ENCODE data around the gene CHAMP1. TPM values are rescaled to one million over a fixed set of nuclear protein-coding genes. Genes with fewer than 3 reads are reported as not detected.
"Not testable (repeated sequence)": the region's sequence is repeated elsewhere in the genome, so short reads cannot be mapped to it uniquely, and the experiment has no call there.

Gene CHAMP1
- polyA plus RNA-seq, 1 of the 3 experiments (the other 2 are of a cell fraction): 28.6 TPM

DNA sequence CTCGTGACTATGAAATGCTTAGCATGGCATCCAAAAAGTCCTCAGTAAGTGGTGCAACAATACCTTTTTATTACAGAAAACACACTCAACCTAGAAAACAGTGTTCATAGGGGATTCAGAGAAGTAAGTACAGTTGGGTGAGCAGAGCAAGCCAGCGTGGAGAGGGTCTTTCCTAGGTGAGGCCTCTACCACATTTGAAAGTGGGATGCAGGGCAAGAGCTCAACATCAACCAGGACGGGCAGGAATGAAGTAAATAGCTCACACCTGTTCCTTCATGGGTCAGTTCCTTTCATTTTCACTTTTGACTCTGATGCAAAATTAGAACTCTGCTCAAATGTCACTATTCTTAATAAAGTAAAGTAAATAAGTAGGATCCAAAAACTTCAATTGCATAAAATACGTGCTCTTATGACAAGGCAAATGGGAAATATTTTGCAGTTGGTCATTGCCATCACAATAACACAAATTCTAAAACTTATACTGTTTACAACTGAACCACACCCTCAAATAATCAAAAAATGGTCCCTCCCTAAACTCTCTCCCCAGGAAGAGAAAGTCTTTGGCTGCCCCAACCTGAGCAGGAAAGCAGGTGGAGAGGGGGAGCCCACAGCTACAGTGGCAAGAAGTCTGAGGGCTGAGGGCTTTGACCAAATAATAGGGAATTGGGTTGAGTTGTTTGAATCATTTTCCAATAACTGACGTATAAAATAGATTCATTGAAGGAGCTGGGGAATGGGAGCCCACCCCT lies 20.2 kb downstream of the CHAMP1 start:
- Histone ChIP-seq H3K9me2 (no peaks in the 10 kb centered on the region), H2AFZ (ENCODE audit: low read depth) (no peak overlapping the region), H3K4me3 (ENCODE audit: low read depth in 2 of 2, low read length in 1 of 2) (no peak overlapping the region), H3F3A (replicated peaks; ENCODE audit: insufficient read depth) (peaks cover 4% of the 10 kb centered on the region), H4K20me1 (ENCODE audit: insufficient read depth) (no peaks in the 10 kb centered on the region), H3K36me3 (replicated peaks in 1 of 2; ENCODE audit: control insufficient read depth in 1 of 2, insufficient read depth in 2 of 2, low read length in 1 of 2) (no peaks in the 10 kb centered on the region), H3K27me3 (ENCODE audit: insufficient read depth) (no peaks in the 10 kb centered on the region), H3K79me2 (ENCODE audit: insufficient read depth) (no peaks in the 10 kb centered on the region), H3K9me3 (no peaks in the 10 kb centered on the region), H3K4me1 (ENCODE audit: control insufficient read depth in 1 of 2, insufficient read depth in 2 of 2, low read depth in 1 of 2, low read length in 1 of 2) (peaks cover 0 to 2% of the 10 kb centered on the region in 2 experiments; a peak in 2 of 4 replicates), H3K27ac (ENCODE audit: low read depth in 2 of 2, low read length in 1 of 2) (no peak overlapping the region), H3K9ac (no peak overlapping the region), H3K4me2 (no peak overlapping the region)
- TF ChIP-seq TCF12 (IDR thresholded peaks at IDR 0.05): no peak
- TF ChIP-seq ELF1 (IDR thresholded peaks at IDR 0.05): no peak
- TF ChIP-seq SMC3 (IDR thresholded peaks at IDR 0.05; ENCODE audit: low read depth, low read length): no peak
- TF ChIP-seq, protein P1, sequence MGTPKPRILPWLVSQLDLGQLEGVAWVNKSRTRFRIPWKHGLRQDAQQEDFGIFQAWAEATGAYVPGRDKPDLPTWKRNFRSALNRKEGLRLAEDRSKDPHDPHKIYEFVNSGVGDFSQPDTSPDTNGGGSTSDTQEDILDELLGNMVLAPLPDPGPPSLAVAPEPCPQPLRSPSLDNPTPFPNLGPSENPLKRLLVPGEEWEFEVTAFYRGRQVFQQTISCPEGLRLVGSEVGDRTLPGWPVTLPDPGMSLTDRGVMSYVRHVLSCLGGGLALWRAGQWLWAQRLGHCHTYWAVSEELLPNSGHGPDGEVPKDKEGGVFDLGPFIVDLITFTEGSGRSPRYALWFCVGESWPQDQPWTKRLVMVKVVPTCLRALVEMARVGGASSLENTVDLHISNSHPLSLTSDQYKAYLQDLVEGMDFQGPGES (IDR thresholded peaks at IDR 0.05; ENCODE audit: low read depth, low read length): no peak
- TF ChIP-seq CHD2 (IDR thresholded peaks at IDR 0.05; ENCODE audit: low read length, partially characterized antibody): no peak
- TF ChIP-seq, protein P2, sequence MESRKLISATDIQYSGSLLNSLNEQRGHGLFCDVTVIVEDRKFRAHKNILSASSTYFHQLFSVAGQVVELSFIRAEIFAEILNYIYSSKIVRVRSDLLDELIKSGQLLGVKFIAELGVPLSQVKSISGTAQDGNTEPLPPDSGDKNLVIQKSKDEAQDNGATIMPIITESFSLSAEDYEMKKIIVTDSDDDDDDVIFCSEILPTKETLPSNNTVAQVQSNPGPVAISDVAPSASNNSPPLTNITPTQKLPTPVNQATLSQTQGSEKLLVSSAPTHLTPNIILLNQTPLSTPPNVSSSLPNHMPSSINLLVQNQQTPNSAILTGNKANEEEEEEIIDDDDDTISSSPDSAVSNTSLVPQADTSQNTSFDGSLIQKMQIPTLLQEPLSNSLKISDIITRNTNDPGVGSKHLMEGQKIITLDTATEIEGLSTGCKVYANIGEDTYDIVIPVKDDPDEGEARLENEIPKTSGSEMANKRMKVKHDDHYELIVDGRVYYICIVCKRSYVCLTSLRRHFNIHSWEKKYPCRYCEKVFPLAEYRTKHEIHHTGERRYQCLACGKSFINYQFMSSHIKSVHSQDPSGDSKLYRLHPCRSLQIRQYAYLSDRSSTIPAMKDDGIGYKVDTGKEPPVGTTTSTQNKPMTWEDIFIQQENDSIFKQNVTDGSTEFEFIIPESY (IDR thresholded peaks at IDR 0.05; ENCODE audit: borderline replicate concordance, low read depth): no peak
- no peak for TF ChIP-seq RXRA (IDR thresholded peaks at IDR 0.05; ENCODE audit: borderline replicate concordance, low read depth)
- CTCF ChIA-PET: no interaction called here
- POLR2A ChIA-PET: no interaction called here
- WGBS (ENCODE audit: low lambda C conversion rate): 63% methylated on average over 5 of the region's 5 CpGs
- DNase-seq: no peak

DNA sequence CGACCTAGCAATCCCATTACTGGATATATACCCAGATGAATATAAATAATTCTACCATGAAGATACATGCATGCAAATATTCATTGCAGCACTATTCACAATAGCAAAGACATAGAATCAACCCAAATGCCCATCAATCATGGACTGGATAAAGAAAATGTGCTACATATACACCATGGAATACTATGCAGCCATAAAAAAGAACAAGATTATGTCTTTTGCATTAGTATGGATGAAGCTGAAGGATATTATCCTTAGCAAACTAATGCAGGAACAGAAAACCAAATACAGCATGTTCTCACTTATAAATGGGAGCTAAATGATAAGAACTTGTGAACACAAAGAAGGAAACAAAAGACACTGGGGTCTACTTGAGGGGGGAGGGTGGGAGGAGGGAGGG lies 22.2 kb downstream of the CHAMP1 start:
- H3K4me3 ChIP-seq (ENCODE audit: low read depth in 2 of 2, low read length in 1 of 2); H3K27ac ChIP-seq (ENCODE audit: low read depth in 2 of 2, low read length in 1 of 2); DNase-seq; H3K4me1 ChIP-seq (ENCODE audit: control insufficient read depth in 1 of 2, insufficient read depth in 2 of 2, low read depth in 1 of 2, low read length in 1 of 2); POLR2A ChIA-PET; H3K9me2 ChIP-seq; H3K9ac ChIP-seq; H3K27me3 ChIP-seq (ENCODE audit: insufficient read depth); H4K20me1 ChIP-seq (ENCODE audit: insufficient read depth); H3K4me2 ChIP-seq; H3K9me3 ChIP-seq; H2AFZ ChIP-seq (ENCODE audit: low read depth); H3F3A ChIP-seq (replicated peaks; ENCODE audit: insufficient read depth); H3K79me2 ChIP-seq (ENCODE audit: insufficient read depth); H3K36me3 ChIP-seq (replicated peaks in 1 of 2; ENCODE audit: control insufficient read depth in 1 of 2, insufficient read depth in 2 of 2, low read length in 1 of 2): not testable (repeated sequence)
- 67% methylated on average over 1 of the region's 1 CpG for WGBS (ENCODE audit: low lambda C conversion rate)
- CTCF ChIA-PET: interaction anchor here (1.4 to 3.5 kb wide), 2 partner anchors 10 to 41 kb away, joined by 4 to 27 read pairs; no protein-coding TSS in a partner anchor

DNA sequence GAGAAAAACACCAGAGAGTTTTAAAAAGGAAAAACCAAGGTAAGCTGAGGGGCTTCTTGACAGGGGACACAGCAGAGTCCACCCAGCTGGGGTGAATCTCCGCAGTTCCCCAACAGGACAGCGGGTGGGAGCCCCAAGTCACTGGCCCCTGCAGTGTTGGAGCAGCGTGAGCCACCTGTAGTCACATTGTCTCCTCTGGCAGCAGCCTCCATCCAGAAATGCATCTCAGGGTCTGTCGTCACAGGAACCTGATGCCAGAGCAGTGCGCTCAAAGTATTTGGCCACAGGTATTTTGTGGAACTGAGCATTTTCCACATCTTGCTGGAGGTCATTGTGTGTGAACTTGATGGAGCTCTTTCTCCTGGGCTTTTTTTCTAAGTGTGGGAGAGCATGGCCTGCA lies 24.7 kb downstream of the CHAMP1 start:
- Histone ChIP-seq H3F3A (replicated peaks; ENCODE audit: insufficient read depth) (peaks cover 7% of the 10 kb centered on the region), H3K36me3 (replicated peaks in 1 of 2; ENCODE audit: control insufficient read depth in 1 of 2, insufficient read depth in 2 of 2, low read length in 1 of 2) (no peaks in the 10 kb centered on the region), H3K27me3 (ENCODE audit: insufficient read depth) (no peaks in the 10 kb centered on the region), H3K27ac (ENCODE audit: low read depth in 2 of 2, low read length in 1 of 2) (no peak overlapping the region), H3K4me3 (ENCODE audit: low read depth in 2 of 2, low read length in 1 of 2) (no peak overlapping the region), H2AFZ (ENCODE audit: low read depth) (no peak overlapping the region), H3K4me1 (ENCODE audit: control insufficient read depth in 1 of 2, insufficient read depth in 2 of 2, low read depth in 1 of 2, low read length in 1 of 2) (peaks cover 0 to 9% of the 10 kb centered on the region in 2 experiments; a peak in 2 of 4 replicates), H3K9me2 (no peaks in the 10 kb centered on the region), H3K4me2 (no peak overlapping the region), H3K79me2 (ENCODE audit: insufficient read depth) (no peaks in the 10 kb centered on the region), H4K20me1 (ENCODE audit: insufficient read depth) (no peaks in the 10 kb centered on the region), H3K9ac (no peak overlapping the region), H3K9me3 (no peaks in the 10 kb centered on the region)
- WGBS (ENCODE audit: low lambda C conversion rate): no CpG with 5 or more reads among the region's 5 CpGs
- DNase-seq: no peak
- POLR2A ChIA-PET: no interaction called here
- TF ChIP-seq, protein P3, sequence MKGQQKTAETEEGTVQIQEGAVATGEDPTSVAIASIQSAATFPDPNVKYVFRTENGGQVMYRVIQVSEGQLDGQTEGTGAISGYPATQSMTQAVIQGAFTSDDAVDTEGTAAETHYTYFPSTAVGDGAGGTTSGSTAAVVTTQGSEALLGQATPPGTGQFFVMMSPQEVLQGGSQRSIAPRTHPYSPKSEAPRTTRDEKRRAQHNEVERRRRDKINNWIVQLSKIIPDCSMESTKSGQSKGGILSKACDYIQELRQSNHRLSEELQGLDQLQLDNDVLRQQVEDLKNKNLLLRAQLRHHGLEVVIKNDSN (IDR thresholded peaks at IDR 0.05; ENCODE audit: borderline replicate concordance, low read depth): no peak
- TF ChIP-seq TEAD4 (IDR thresholded peaks at IDR 0.05; ENCODE audit: borderline replicate concordance, insufficient read depth): no peak
- TF ChIP-seq, protein P4, sequence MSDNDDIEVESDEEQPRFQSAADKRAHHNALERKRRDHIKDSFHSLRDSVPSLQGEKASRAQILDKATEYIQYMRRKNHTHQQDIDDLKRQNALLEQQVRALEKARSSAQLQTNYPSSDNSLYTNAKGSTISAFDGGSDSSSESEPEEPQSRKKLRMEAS (IDR thresholded peaks at IDR 0.05; ENCODE audit: low read depth): no peak
- no peak for TF ChIP-seq EZH2phosphoT487 (IDR thresholded peaks at IDR 0.05; ENCODE audit: borderline replicate concordance, low read depth)
- TF ChIP-seq CHD2 (IDR thresholded peaks at IDR 0.05; ENCODE audit: low read length, partially characterized antibody): no peak
- no peak for TF ChIP-seq TCF12 (IDR thresholded peaks at IDR 0.05)
- no peak for TF ChIP-seq FOXJ3 (CRISPR knock-in tag; IDR thresholded peaks at IDR 0.05)
- no peak for TF ChIP-seq ELF1 (IDR thresholded peaks at IDR 0.05)
- no peak for TF ChIP-seq YY1 (IDR thresholded peaks at IDR 0.05; ENCODE audit: low read depth)
- no peak for TF ChIP-seq RFX5 (IDR thresholded peaks at IDR 0.05; ENCODE audit: low read length)
- TF ChIP-seq, protein P5, sequence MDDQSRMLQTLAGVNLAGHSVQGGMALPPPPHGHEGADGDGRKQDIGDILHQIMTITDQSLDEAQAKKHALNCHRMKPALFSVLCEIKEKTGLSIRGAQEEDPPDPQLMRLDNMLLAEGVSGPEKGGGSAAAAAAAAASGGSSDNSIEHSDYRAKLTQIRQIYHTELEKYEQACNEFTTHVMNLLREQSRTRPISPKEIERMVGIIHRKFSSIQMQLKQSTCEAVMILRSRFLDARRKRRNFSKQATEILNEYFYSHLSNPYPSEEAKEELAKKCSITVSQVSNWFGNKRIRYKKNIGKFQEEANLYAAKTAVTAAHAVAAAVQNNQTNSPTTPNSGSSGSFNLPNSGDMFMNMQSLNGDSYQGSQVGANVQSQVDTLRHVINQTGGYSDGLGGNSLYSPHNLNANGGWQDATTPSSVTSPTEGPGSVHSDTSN (IDR thresholded peaks at IDR 0.05): no peak
- TF ChIP-seq TAF1 (IDR thresholded peaks at IDR 0.05; ENCODE audit: borderline replicate concordance, low read depth, low read length): no peak
- CTCF ChIA-PET: interaction anchor here (0.9 to 3.5 kb wide), 7 partner anchors 13 to 53 kb away, joined by 3 to 27 read pairs (median 3); no protein-coding TSS in a partner anchor
